ENCODE measurements around the gene HIF1AN. TPM values are rescaled to one million over a fixed set of nuclear protein-coding genes. Genes with fewer than 3 reads are reported as not detected.

Gene HIF1AN
- total RNA-seq, 1 donor from 2014 or later: 59.9 TPM

DNA sequence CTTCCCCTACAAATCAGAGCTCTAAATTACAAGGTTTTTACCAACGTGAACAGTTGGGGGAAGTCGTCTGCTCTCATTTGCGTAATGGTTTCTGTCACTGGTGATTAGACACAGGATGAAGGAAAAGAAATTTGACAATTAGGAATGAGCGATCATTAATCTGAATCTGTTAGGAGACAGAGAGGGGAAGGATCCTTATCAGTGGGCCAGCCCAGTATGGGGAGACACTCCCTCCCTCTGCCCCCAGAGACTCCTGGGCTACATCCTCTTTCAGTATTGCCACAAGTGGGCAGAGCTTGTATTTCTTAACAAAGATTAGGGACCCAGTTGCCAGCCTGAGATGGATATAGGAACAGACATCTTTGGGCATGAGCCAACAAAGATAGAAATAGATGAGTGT lies 15.5 kb downstream of the HIF1AN start:
- ChIA-PET POLR2A (no interaction called here), CTCF (interaction anchor here (0.9 kb wide), 1 partner anchor 12 kb away, joined by 3 read pairs; no protein-coding TSS in a partner anchor)
- Mint-ChIP-seq H3K9me3 (no peaks in the 10 kb centered on the region), H3K4me1 (peaks cover 18% of the 10 kb centered on the region), H3K27ac (no peak overlapping the region), H3K36me3 (ENCODE audit: low read depth) (peaks cover 55% of the 10 kb centered on the region), H3K4me3 (no peak overlapping the region), H3K27me3 (no peaks in the 10 kb centered on the region)
- peak; percentile 52 for ATAC-seq (ENCODE audit: low read depth)
- intact Hi-C loops (cut with micrococcal nuclease): no loop called here
- TF ChIP-seq, protein P1, sequence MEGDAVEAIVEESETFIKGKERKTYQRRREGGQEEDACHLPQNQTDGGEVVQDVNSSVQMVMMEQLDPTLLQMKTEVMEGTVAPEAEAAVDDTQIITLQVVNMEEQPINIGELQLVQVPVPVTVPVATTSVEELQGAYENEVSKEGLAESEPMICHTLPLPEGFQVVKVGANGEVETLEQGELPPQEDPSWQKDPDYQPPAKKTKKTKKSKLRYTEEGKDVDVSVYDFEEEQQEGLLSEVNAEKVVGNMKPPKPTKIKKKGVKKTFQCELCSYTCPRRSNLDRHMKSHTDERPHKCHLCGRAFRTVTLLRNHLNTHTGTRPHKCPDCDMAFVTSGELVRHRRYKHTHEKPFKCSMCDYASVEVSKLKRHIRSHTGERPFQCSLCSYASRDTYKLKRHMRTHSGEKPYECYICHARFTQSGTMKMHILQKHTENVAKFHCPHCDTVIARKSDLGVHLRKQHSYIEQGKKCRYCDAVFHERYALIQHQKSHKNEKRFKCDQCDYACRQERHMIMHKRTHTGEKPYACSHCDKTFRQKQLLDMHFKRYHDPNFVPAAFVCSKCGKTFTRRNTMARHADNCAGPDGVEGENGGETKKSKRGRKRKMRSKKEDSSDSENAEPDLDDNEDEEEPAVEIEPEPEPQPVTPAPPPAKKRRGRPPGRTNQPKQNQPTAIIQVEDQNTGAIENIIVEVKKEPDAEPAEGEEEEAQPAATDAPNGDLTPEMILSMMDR (IDR thresholded peaks at IDR 0.05): no peak
- no peak for DNase-seq

DNA sequence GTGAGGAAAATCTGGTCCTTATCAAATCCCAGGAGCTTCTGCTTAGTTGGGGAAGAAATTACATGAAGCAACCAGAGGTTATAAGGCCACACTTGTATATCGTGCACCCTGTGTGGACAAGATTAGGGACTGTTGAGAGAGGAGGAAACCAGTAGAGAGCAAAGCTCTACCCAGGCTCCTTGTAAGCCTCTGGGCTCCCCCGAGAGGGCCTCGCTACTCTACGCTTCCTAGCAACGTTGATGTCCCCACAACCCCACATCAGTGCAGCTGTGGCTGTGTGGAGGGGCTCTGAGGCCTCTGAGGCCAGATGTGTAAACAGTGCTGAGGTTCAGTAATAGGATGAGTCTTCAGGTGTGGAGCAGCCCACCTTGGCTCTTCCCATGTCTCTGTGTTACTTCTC lies 16.0 kb downstream of the HIF1AN start:
- Mint-ChIP-seq H3K36me3 (ENCODE audit: low read depth) (peaks cover 56% of the 10 kb centered on the region), H3K27ac (no peak overlapping the region), H3K9me3 (no peaks in the 10 kb centered on the region), H3K4me3 (no peak overlapping the region), H3K4me1 (peaks cover 18% of the 10 kb centered on the region), H3K27me3 (no peaks in the 10 kb centered on the region)
- ChIA-PET POLR2A (no interaction called here), CTCF (no interaction called here)
- no peak for ATAC-seq (ENCODE audit: low read depth)
- no peak for DNase-seq
- intact Hi-C loops (cut with micrococcal nuclease): no loop called here
- TF ChIP-seq, protein P1 (IDR thresholded peaks at IDR 0.05): no peak

DNA sequence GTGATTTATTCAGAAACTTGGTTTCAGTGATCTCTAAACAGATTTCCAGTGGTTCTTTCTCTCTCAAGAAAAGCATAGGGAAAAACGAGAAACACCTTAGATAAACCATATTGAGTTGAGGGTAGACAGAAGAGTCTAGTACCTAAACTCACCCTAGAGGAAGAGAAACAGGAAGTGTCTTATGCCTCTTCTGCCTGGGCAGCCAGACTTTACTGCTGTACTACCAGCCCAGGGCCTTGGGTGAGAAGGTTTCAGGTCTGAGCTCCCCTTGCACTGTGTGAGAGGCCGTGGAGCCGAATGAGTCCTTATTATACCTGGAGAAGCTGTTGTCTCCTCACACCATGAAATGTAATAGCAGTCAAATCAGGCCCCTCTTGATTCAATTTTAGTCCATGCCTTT lies 18.2 kb downstream of the HIF1AN start:
- DNase-seq (no peak), ATAC-seq (ENCODE audit: low read depth) (no peak)
- Mint-ChIP-seq H3K36me3 (ENCODE audit: low read depth) (peaks cover 44% of the 10 kb centered on the region), H3K27me3 (no peaks in the 10 kb centered on the region), H3K9me3 (no peaks in the 10 kb centered on the region), H3K4me1 (peaks cover 18% of the 10 kb centered on the region), H3K4me3 (no peak overlapping the region), H3K27ac (no peak overlapping the region)
- intact Hi-C loops (cut with micrococcal nuclease): no loop called here
- POLR2A ChIA-PET: interaction anchor here (0.8 kb wide), 1 partner anchor 18 kb away, joined by 3 read pairs; the partner anchor contains the start of gene HIF1AN
- TF ChIP-seq, protein P1 (IDR thresholded peaks at IDR 0.05): no peak
- CTCF ChIA-PET: interaction anchor here (0.7 to 1.3 kb wide), 3 partner anchors 9 to 272 kb away, joined by 3 to 4 read pairs (median 3); no protein-coding TSS in a partner anchor

DNA sequence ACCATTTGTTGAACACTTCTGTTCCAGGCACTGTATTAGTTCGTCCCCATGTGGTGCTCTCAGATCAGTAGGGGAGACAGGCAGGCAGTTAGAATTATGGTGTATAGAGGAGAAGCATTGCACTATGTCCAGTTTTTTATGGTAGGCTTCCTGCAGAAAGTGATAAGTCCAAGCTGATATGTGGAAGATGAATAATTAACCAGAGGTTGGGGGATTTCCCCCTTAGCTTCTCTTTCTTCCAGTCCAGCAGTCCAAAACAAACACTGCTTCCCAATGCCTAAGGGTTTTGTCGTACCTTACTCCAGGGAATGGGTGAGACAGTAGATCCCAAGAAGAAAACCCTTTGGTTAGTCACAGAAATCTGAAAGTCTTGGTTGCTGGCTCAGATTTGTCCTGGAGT lies 19.2 kb downstream of the HIF1AN start:
- Mint-ChIP-seq H3K27me3 (no peaks in the 10 kb centered on the region), H3K36me3 (ENCODE audit: low read depth) (peaks cover 35% of the 10 kb centered on the region), H3K27ac (no peak overlapping the region), H3K4me3 (no peak overlapping the region), H3K9me3 (no peaks in the 10 kb centered on the region), H3K4me1 (peaks cover 18% of the 10 kb centered on the region)
- ChIA-PET CTCF (no interaction called here), POLR2A (interaction anchor here (0.6 kb wide), 1 partner anchor 320 kb away, joined by 6 read pairs; no protein-coding TSS in a partner anchor)
- DNase-seq (no peak), ATAC-seq (ENCODE audit: low read depth) (no peak)
- TF ChIP-seq, protein P1 (IDR thresholded peaks at IDR 0.05): no peak
- intact Hi-C loops (cut with micrococcal nuclease): no loop called here

DNA sequence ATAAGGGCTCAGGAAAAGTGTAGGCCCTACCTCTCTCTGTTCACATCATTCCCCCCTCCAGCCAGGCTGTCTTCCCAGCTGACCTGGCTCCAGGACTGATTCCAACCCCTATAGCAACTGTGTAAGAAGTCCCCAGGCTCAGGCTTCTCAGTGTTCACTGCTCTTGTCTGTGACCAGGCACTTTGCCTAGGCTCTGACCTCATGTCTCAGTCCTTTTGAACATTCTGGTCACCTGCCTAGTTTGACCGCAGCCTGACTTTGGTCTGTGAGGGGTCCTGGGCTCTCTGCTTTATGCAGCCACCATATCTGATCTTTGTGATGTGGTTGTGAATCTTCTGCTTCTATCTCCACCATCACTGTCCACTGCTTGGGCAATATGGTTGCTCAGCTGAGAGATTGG lies 24.5 kb downstream of the HIF1AN start:
- H3K4me1 Mint-ChIP-seq: peaks cover 15% of the 10 kb centered on the region
- peaks cover 20% of the 10 kb centered on the region for H3K36me3 Mint-ChIP-seq (ENCODE audit: low read depth)
- no peak overlapping the region for H3K4me3 Mint-ChIP-seq
- ChIA-PET CTCF (interaction anchor here (0.9 to 1.2 kb wide), 3 partner anchors 183 to 321 kb away, joined by 3 to 4 read pairs (median 3); no protein-coding TSS in a partner anchor), POLR2A (no interaction called here)
- peaks cover 30% of the 10 kb centered on the region for H3K27me3 Mint-ChIP-seq
- DNase-seq (no peak), ATAC-seq (ENCODE audit: low read depth) (no peak)
- H3K27ac Mint-ChIP-seq: no peak overlapping the region
- intact Hi-C loops (cut with micrococcal nuclease): loop anchor here (5.0 kb wide), 1 partner anchor 437 kb away; the partner anchor contains the start of gene LZTS2
- no peaks in the 10 kb centered on the region for H3K9me3 Mint-ChIP-seq
- TF ChIP-seq, protein P1 (IDR thresholded peaks at IDR 0.05): no peak

Measured in activated B cell treated with CpG ODN at 0.5 μM for 24 hours (primary cell).